Loucy (cell line): ENCODE measurements around the gene F7.

ENCODE experiments used
- EZH2phosphoT487 ChIP-seq: fragments of 200-600 bp; IDR thresholded peaks from 2 replicates; pipeline ENCODE4 v1.6.1; 2018; ENCODE audit warnings: antibody characterized with exemption, mild to moderate bottlenecking, moderate library complexity, borderline replicate concordance
- TF ChIP-seq, protein P1 (sequence below): fragments of 200-600 bp; sonication (generic); conservative IDR thresholded peaks from 2 replicates; pipeline ENCODE4 v1.5.1; 2014; ENCODE audit warnings: mild to moderate bottlenecking, antibody characterized with exemption, low read length

DNA sequence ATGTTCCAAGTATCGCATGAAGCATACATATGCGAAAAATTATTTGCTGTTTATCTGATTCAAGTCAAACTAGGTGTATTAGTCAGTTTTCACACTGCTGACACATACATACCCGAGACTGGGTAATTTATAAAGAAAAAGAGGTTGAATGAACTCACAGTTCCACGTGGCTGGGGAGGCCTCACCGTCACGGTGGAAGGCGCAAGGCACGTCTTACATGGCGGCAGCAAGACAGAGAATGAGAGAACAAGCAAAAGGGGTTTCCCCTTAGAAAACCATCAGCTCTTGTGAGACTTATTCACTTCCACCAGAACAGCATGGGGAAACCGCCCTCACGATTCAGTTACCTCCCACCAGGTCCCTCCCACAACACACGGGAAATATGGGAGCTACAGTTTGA lies 39.9 kb downstream of the F7 start:
- TF ChIP-seq, protein P1, sequence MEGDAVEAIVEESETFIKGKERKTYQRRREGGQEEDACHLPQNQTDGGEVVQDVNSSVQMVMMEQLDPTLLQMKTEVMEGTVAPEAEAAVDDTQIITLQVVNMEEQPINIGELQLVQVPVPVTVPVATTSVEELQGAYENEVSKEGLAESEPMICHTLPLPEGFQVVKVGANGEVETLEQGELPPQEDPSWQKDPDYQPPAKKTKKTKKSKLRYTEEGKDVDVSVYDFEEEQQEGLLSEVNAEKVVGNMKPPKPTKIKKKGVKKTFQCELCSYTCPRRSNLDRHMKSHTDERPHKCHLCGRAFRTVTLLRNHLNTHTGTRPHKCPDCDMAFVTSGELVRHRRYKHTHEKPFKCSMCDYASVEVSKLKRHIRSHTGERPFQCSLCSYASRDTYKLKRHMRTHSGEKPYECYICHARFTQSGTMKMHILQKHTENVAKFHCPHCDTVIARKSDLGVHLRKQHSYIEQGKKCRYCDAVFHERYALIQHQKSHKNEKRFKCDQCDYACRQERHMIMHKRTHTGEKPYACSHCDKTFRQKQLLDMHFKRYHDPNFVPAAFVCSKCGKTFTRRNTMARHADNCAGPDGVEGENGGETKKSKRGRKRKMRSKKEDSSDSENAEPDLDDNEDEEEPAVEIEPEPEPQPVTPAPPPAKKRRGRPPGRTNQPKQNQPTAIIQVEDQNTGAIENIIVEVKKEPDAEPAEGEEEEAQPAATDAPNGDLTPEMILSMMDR = no peak
- TF ChIP-seq EZH2phosphoT487 = no peak
